NOMO-1 treated with dmso at 0.1 percent for 144 hours (cell line): ENCODE measurements around the gene ARID1A.
"Not testable (repeated sequence)": the region's sequence is repeated elsewhere in the genome, so short reads cannot be mapped to it uniquely, and the experiment has no call there.

ENCODE experiments used
- DNase-seq: peaks from one replicate; lab custom pipeline; 2025; ENCODE audit not compliant: unreplicated experiment; lab: John Stamatoyannopoulos, UW

ARID1A gene

DNA sequence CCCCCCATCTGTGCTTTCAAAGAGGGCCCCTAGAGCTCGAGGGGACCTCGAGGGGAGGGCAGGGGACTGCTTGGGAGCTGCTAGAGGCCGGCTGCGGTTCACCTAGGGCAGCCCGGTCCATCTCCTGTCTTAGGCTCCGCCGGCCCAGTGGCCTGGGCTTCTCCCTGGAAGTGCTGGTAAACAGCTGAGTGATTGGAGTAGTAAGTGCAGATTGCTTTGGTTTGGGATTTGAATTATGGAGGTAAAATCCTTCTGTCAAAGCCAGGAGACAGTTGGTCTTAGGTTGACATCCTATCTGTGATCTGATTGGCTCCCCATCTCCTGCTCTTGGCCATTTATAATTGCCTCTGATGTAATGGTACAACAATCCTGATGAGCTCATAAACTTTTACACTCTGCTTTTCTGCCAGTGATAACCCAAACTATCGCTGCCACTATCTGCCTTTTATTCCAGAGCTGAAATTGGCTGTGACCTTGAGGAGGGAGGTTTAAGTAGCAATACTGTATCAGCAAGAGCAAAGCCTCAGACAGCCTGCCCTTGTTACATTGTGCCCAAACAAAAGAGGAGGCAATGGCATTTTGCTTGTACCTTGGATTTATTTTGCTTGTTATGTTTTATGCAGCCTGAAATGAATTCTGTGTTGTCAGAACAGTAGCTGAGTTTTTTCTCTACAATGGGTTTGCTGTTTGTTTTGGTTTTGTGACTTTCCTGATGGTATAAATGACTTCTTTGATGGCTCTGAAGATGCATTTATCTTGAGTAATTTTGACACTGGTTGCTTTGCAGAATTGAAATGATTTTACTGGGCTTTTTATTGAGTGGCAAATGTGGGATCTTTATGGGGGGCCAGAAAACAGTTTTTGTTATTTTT lies 2.4 kb downstream of the ARID1A start:
- DNase-seq, result peak; percentile 49

DNA sequence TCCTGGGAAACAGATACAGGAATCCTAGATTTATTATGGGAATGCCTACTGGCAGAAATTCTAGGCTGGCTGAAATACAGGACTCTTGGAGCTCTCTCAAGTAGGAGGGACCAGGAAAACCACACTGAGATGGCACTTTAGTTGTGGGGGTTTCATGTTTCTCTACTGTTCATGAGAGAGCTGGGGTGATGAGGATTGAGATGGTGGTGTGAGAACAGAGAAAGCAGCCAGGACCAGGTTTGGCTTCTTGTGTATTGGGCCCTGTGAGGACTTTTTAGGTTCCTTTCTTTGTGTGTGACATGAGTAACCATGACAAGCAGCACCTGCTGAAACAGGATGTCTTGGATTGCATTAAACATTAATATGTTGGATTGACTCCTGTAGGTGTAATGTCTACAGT lies 4.9 kb downstream of the ARID1A start:
- no peak for DNase-seq

- DNase-seq, result no peak
Measured at GRCh38 chr1:26701266-26701994, 5.6 kb downstream of the ARID1A start.

DNA sequence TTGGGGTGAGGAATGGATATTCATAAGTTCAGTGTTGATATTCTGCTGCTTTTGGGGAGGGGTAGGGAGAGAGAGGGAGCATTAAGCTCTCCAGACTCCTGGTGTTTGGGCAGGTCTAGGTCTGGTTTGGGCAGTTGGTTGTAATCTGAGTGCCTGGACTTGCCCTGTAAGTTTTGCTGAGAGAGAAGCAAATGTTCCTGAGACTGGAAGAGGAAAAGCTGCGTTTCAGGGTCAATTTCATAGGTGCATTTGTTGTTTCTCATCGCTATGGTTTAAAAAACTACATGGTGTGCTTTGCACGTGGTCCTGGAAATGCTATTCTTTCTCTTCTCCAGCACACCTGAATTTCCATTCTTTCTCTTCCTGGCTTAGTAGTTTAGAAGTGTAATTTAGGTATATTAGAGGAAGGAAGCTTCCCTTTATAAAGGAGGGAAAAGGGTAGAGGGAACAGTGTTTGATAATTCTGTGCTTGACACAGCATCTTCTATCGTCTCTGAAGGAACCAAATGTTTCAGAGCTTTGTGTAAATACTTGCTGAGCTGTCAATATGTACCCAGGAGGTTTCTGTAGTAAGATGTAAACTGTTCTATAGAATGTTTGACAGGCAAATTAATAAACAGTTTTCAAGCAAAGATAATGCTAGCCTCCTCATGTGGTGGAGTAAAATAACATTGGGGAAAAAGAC lies 6.3 kb downstream of the ARID1A start:
- DNase-seq, result no peak

DNA sequence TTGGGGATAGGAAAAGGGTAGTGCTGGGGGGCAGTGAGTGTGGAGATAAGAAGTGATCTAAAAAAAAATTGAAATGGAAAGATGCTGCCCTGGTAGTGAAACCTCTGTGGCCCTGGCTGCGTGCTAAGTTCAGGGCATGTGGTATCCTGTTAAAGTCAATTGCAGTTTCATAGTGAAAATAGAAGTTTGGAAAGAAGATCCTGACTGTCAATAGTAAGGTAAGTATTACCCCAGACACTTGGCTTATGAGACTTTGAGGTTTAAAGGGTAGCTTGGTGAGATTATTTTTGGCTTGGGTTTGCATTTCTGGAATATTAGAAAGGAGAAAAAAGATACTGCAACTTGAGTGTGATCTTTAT lies 6.8 kb downstream of the ARID1A start:
- DNase-seq, result no peak

- DNase-seq, result no peak
Measured at GRCh38 chr1:26703478-26703877, 7.7 kb downstream of the ARID1A start.

GRCh38 chr1:26704629-26705028 lies 8.8 kb downstream of the ARID1A start:
- no peak for DNase-seq

- not testable (repeated sequence) for DNase-seq
Measured at GRCh38 chr1:26705227-26705626, 9.4 kb downstream of the ARID1A start.

DNA sequence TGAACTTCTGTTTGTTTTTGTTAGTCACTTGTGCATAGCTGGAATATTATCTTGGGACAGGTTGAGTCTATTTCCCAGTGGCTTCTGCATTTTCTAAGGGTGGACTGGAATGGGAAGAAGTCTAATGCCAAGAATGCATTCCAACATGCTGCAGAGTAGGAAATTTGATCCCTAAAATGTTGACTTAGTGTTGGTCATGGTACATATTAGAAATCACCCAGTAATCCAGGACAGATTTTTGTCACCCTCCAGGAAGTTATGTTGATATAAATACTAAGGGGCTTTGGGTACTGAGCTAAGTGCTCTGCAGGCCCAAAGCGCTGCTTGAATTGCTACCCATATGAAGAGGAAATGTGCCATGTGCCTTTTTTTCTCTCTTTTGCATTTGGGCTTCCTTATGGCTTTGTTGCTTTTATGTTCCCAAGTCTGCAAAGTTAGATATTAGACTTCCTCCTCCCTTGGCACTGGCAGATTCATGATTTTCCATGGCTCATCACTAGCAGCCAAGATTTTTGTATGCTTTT lies 10.0 kb downstream of the ARID1A start:
- no peak for DNase-seq

DNA sequence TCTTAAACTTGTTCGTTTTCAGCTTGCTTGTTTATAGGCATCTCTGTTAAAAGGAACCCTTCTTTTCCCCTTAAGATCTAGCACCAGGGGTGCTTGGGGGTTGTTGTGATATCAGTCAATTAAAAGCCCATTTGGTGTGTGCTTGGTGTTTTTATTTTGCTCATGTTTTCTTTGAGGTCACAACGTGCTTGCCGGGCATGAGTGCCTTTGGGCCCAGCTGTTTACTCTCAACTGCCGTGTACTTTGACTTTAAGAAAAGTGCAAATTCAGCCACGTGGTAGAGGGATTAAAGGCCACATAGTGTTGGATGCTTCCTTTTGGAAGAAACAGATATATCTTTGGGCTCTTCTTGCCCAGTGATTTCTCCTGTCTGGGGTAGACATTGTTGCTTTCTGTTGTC lies 10.5 kb downstream of the ARID1A start:
- no peak for DNase-seq

- no peak for DNase-seq
Measured at GRCh38 chr1:26710811-26711210, 15.0 kb downstream of the ARID1A start.

GRCh38 chr1:26711777-26712176 lies 16.0 kb downstream of the ARID1A start:
- DNase-seq, result no peak

GRCh38 chr1:26717017-26717491 lies 21.2 kb downstream of the ARID1A start:
- DNase-seq, result no peak

GRCh38 chr1:26719205-26719604 lies 23.4 kb downstream of the ARID1A start:
- no peak for DNase-seq

DNA sequence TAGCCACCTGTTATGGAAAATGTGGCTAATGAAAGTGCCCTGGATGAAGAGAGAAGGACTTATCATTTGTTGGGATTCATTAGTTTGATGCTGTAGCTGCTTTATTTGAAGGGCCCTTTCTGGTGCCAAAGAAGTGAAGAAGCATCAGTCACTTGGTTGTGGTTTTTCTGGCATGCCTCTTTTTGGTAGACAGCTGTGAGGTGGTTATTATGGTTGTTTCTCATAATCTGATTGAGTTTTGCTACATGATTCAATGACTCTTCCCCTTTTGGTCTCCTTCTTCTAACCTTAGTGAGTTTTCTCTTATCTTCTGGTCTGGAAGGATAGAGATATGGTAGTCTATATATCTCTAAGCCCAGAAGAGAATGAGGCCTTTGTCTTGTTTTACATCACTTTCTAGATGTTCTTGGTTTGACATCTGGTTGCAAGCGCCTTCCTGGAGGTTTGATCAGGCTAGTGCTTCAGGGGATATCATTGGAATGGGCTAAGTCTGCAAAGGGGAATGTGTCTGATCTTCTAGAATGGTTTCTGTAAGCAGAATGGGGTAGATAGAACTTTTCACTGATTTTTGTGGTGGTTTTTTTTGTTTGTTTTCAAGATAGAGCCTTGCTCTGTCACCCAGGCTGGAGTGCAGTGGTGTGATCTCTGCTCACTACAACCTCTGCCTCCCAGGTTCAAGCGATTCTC lies 26.0 kb downstream of the ARID1A start:
- no peak for DNase-seq

- no peak for DNase-seq
Measured at GRCh38 chr1:26723013-26723991, 27.5 kb downstream of the ARID1A start.

GRCh38 chr1:26724118-26724517 lies 28.3 kb downstream of the ARID1A start:
- DNase-seq, result no peak

GRCh38 chr1:26724926-26725325 lies 29.1 kb downstream of the ARID1A start:
- DNase-seq, result no peak

DNA sequence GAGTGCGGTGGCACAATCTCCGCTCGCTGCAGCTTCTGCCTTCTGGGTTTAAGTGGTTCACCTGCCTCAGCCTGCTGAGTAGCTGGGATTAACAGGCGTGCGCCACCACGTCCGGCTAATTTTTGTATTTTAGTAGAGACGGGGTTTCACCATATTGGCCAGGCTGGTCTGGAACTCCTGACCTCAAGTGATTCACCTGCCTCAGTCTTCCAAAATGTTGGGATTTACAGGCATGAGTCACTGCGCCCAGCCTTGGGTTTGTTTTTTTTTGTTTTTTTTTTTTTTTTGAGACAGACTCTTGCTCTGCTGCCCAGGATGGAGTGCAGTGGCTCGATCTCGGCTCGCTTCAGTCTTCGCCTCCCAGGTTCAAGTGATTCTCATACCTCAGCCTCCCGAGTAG lies 30.1 kb downstream of the ARID1A start:
- not testable (repeated sequence) for DNase-seq

DNA sequence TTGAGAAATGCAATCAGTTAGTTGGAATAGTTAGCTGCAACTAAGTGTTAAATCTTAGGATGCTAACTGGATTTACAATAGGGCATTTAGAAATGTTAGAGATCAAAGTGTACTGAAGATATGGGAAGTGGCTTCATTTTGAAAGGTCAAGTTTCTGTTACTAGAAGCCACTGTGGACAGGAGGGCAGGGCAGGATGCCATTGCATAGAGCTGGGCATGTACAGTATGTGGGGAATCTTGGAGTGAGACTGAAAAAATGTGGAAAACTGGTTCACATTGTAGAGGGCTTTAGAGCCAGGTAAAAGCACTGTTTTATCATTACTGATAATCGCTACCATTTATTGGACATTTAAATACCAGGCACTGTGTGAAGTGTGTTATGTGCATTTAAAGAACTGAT lies 31.0 kb downstream of the ARID1A start:
- DNase-seq, result no peak
